HG03575 (cell line): ENCODE results near the gene SPTBN2.
"Not testable (repeated sequence)": the region's sequence is repeated elsewhere in the genome, so short reads cannot be mapped to it uniquely, and the experiment has no call there.

Experiments
- ATAC-seq: cut with Tn5 transposase; IDR thresholded peaks from one replicate; pipeline ENCODE4 v1.9.1; 2021; ENCODE audit not compliant: unreplicated experiment, insufficient number of reproducible peaks, low FRiP score; ENCODE audit errors: extremely low read depth

SPTBN2 gene

DNA sequence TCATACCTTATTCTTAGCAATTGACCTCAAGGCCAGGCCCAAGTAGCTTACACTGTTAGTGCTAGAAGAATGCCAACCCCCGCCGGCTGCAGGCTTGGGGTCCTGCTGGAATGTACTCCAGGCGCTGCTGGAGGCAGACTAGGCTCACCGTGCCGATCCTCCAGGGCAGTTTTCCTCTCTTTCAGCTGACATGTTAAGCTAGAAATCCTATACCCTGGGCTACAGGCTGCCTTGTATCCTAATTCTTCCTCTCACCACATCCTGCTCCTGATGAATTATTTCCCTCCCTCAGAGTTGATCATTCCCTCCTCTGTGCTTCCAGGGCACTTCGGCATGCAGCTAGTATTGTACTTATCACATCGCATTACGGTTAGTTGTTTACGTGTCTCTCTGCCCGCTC lies 3.4 kb downstream of the SPTBN2 start:
- no peak for ATAC-seq

DNA sequence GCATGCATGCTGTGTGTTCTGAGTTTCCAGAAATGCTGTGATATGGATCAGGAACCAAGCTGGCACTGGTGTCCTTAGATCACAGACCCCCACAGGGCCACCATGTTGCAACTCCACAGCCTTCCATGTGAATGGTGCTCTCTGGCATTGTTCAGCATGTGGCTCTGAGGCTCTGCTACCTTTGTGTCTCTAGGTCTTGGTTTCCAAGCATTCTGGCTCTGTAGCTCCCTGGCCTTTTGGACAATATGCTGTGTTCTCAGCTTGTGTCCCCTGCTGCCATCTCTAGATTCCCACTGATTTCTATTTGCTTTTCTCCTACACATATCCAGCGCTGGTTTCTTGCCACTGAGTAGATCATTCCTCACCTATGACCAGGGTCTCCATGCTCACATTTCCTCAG lies 3.9 kb downstream of the SPTBN2 start:
- no peak for ATAC-seq

DNA sequence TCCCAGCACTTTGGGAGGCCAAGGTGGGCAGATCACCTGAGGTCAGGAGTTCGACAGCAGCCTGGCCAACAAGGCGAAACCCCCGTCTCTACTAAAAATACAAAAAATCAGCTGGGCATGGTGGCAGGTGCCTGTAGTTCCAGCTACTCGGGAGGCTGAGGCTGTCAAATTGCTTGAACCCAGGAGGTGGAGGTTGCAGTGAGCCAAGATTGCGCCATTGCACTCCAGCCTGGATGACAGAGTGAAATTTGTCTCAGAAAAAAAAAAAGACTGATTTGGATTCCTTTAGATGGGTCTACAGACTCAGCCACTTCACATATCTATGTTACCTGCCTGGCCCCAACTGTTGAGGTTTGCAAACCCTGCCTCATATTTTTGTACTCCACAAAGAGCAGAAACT lies 4.8 kb downstream of the SPTBN2 start:
- ATAC-seq = not testable (repeated sequence)

DNA sequence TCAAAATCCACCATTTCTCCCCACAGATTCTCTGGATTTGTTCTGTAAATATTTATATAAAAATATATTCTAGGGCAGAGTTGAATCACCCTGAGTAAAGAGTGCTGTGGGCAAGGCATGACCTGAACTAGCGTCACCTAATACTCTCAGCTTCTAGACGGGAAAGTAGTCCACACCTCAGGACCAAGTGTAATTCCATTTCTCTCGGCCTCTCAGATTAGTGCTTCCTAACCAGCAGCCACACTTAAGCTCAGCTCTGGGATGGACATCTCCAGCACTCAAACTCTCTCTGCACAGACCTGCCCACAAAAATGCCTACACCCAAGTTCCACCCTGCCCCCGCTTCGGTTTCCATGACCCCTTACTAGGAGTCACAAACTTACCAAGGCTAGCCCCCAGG lies 5.3 kb downstream of the SPTBN2 start:
- ATAC-seq = no peak

DNA sequence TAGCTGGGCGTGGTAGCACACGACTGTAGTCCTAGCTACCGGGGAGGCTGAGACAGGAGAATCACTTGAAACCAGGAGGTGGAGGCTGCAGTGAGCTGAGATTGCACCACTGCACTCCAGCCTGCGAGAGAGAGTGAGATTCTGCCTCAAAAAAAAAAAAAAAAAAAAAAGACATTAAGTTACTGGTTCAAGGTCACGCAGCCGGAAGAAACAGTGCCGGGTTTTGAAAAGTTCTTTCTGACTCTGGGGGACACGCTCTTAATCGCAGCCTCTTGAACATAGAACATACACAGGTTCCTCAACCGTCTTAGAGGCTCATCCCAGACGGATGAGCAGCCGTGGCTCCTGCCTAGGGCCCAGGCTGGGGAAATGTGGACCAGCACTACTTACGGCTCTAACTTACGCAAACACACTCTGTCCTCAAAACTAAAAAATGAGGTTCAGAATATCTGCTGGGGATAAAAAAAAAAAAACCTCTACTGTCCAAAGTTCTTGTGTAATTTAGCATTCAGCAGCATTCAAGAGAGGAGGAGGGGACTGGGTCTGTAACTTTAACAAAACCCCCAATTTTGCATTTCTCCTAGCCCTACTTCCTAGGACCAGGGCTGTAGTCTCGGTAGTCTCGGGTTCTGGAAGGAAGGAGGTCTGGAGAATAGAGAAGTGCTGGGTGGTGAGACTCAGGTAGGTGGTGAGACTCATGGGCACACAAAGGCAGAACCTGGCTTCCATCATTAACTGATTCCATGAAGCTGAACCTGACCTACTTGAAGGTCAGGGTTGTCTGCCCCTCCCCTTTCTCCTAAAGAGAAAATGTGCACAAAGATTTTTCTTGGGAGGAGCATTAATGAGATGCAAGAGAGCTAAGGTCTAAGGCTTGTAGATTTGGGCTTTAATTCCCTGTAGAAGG lies 6.0 kb downstream of the SPTBN2 start:
- no peak for ATAC-seq

DNA sequence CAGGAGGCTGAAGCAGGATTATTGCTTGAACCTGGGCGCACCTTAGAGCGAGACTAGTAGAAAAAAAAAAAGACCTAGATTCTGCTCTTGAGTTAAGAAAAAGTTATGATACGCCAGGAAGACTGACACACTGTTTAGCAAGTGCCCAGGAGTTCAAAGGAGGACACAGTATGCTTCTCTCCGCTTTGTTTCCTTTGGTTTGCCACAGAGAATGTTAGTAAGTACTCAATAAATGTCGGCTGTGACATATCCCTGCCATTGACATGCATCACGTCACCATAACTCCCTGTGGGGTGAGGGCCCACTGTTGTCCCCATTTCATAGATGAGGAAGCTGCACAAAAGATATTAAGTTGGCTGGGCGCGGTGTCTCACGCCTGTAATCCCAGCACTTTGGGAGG lies 7.1 kb downstream of the SPTBN2 start:
- no peak for ATAC-seq

DNA sequence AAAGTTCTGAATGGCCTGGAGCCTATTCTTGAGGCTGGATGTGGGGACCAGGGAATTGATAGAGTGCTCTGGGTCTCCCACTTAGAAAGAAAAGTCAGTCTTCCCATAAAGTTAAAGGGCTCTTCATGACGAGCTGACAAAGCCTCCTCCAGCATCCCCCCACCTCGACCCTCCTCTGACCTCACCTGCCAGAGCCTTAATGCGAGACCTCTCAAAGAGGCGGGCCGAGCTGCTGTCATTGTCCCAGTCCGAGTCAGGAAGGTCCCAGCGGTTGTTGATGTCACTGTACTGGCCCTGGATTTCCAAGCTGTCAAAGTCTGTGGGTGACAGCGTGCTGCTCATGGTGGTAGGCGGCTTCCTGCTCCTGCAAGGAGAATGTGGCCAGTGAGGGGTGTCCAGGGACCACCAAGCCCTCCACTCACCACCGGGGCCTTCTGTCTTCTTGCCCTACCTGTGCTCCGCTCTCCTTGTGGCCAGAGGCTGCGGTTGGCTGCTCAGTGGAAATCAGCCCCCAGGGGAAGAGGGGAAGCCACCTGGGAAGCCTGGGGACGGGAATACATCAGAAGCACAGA lies 8.0 kb downstream of the SPTBN2 start:
- no peak for ATAC-seq

DNA sequence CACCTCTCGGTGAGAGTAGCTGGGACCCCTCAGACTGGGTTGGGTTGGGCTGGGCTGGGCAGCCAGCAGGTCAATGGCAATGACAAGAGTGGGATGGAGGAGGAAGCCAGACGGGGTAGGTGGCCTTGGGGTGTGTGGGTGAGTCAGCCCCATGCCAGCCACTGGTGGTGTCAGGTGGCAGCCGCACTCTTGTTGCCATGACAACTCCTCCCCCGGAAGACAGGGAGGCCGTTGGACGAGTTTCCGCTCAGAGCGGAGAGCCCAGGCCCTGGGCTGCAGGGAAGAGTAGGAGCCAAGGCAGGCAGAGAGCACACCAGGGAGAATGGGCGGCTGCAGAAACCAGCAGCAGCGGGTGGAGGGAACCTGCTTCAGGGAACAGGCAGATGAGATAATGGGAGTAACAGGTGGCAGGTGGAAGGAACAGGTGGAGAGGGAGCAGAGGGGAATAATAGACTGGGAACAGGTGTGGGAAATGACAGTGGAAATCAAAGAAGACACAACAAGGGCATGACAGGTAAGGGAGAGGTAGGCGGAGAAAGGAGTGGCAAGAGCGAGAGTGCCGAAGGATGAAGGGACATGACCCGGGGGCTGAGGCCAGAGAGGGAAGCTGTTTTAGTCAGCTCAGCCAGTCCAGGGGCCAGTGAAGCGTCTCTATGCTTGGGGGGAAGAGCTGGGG lies 8.7 kb downstream of the SPTBN2 start:
- ATAC-seq = no peak

DNA sequence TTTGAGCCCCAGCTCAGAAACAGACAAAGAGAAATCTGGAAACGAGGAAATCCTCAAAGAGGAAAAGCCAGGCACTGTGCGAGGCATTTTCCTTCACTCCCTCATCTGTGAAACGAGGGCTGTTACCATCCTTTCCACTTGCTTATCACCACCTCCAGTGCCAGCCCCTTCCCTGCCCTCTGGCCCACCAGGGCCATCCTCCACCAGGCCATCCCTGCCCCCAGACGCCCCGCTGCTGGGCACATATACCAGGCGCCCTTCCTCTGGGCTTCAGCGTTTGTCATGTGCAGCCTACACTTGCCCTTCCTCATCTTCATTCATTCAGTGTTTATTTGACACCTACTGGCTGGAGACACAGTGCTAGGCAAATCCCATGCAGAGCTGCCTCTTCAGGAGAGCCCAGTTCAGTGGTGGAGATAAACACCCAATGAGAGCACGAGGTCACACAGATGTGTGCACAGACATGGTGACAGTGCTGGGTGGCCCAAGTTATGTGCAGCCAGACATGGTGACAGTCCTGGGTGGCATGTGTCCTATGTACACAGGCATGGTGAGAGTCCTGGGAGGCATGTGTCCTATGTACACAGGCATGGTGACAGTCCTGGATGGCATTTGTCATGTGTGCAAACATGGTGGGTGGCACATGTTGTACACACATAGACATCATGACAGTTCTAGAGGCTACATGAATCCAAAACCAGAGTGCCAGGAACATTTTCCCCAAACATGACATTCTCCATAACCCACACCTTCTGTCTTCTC lies 9.7 kb downstream of the SPTBN2 start:
- no peak for ATAC-seq

DNA sequence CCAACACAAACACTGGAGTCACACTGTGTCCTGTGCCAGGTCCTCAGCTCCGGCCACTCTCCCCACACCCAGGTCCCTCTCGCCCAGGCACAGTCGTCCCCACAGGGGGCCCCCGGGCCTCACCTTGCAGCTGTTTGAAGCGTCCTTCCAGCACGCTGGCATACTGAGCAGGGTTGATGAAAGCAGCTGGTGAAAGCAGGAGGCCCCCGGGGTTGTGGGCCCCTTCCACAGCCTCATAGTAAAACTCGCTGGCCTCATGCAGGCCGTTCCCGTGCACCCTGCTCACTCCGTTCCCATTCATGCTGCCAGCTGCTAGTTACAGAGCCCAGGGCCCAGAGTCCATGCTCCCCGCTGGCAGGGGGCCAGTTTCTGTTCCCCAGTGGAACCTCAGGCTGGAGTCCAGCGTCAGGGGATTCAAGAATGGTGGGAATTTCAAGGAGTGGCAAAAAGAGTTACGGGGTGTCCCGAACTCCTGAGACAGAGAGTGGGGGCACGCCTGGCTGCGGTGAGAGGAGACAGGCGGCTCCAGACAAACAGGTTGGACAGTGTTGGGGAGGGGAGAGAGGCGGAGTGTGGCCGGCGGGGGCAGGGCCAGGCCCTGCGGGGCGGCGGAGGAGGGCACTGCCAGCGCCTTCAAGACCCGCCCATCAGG lies 10.6 kb downstream of the SPTBN2 start:
- no peak for ATAC-seq

DNA sequence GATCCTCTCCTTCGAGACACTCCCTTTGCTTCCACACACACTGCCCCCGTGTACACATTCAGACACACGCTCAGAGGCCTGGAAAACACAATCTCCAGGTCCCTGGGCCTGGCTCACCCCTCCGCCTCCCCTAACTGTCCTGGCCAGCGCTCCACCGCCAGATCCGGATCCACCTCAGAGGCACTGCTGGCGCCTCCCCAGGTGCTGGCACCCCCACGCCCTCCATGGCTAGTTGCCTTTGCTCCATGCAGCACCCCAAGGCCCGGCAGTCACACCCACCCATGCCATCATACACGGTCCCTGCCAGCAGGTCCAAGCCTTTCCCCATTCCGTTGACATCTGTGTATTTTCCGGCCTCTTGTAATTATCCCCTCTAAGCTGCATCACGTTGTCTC lies 11.1 kb downstream of the SPTBN2 start:
- no peak for ATAC-seq

DNA sequence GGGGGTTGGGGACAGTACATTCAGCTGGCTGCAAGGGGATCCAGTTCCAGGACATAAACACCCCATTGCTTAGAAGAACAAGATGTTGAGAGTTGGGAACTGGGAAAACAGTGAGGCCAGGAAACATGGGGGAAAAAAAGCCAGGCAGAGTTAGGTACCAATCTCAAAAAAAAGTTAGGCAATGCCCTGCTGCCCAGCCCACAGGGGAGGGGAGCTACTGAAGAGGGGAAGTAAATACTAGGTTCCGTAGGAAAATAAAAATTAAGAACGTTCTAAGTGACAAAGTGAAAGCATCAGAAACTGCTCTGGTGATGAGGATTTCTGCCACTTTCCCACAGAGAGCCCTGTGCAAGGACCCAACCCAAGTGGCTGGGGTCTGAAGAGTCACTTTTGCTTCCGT lies 12.0 kb downstream of the SPTBN2 start:
- ATAC-seq = no peak

DNA sequence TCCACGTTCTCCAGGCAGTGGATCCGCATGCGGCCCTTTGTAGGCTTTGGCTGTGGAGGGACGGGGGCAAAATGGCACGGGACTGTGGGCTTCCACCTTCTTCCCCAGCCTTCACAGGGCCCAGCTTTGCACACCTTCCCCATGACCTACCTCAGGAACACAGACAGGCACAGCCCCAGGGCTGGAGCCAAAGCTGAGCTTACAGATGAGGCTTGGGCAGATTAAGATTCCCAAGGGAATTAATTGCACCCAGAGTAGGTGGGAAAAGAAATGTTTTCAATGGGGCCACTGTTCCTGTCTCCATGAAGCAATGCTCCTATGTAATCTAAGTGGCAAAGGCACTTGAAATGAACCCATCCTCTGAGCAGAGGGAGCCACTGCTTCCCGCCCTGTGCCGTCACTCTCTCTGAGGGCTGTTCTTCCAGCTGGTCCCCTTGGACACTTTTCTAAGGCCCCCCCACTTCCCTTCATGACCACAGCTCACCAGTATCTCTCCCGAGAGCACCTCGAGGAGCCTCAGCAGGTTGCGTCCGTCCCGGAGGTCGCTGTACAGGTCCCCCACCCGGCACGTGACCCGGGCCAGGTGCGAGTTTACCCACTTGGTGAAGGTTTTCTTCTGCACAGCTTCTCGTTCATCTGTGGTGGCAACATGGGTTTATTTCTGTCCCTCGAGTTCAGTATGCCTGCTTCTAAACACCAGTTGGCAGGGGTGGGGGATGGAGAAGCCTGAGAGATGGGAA lies 13.5 kb downstream of the SPTBN2 start:
- no peak for ATAC-seq

DNA sequence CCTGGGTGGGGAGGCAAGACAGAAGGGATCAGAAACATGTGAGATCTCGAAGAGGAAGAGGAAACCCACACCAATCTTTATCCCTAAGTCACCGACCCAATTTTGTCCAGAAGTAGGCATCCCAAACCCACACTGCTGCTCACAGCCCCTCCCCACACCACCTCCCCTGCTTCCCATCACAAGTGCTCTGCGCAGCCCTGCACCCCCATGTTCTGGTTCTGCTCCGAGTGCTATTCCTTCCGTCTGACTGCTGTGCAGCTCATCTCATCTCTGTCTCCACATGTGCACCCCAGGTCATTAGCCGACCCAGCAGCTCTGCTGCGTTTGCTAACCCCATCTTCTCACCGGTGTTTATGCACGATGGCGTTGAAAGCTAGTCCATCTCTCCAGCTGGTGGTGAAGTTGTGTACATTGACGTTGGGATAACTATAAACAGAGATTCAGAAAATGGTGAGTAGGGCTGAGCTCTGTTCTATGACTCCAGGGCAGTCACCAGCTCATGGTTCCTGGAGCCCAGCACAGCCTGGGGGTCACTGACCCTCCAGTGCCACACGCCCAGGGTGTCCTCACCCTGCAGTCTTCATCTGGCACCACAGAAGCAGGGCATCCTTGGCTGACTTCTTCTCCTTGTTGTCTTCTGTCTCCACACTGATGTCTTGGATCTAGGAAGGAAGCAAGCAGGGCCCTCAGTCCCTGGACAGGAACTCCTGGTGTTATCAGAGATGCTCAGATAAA lies 15.1 kb downstream of the SPTBN2 start:
- no peak for ATAC-seq

DNA sequence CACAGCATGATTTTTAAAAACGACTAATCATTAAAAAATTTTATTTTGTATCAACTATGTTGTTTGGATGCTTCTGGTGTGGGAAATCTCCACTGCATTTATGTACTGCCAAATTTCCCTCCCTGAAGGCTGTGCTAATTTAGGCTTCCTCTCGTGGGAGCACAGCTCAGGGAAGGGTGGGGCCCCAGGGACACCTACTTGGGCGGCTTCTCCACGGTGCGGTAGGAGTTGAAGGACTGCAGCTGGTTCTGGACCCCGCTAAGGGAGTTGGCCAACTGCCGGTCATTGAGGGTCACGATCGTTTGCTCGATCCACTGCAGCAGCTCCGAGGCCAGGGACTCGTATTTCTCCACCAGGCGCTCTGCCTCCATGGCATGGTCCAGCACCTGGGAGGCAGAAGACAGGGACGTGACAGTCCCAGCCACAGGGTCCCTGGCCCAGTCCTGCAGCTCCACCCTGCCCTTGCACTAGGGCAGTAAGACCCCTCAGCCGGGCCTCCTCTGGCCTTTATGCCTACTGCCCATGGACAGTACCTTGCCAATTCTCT lies 18.6 kb downstream of the SPTBN2 start:
- no peak for ATAC-seq

DNA sequence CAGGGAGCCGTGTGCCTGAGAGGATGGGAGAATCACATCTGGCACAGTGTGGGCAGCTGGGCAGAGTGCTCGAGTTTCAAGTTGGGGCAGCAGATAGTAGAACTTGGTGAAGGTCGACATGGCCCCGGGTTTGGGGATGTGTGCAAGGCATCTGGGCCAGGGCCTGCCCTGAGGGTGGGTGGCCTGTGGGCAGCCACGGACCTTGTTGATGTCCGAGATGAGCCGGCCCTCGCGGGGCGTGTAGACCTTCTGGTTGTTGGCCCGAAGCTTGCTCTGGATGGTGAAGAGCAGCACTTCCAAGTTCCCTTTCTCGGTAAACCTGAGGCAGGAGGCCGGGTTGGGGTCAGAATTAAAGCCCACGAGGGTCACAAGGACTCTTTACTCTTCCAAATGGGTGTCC lies 20.3 kb downstream of the SPTBN2 start:
- no peak for ATAC-seq

DNA sequence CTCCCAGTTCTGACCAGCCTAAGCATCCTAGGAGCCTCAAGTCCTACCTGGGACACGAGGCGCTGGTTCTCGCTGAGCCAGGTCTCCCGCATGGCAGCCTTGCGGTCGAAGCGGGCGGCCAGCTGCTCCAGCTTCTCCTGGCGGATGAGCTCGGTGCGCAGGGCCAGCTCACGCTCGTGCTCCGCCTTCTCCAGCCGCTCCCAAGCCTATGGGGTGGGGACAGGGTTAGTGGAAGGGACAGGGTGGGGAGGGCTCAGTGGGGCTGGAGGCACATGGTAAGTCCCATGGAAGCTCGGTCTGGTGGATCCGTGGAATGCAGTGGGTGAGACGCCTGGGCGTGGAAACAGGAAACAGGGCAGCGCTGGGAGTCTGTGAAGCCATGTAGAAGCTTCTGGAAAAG lies 20.9 kb downstream of the SPTBN2 start:
- no peak for ATAC-seq

DNA sequence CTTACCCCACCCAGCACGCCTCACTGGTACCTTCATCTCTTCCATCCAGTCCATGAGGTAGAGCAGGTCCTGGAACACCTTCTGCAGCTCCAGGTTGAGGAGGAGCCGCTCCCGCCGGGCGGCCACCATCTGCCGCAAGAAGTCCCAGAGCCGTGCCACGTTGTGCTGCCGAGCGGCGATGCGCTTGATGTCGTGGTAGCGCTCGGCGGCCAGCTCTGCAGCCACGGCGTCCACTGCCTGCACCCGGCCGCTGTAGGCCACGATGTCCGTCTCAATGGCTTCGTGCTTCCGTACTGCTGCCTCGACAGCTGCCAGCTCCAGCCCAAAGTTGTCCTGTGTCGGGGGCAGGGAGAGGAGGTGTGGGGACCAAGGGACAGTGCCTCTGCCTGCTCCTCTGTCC lies 21.5 kb downstream of the SPTBN2 start:
- no peak for ATAC-seq
